ENCODE results near the gene AGR3.
A peak's percentile ranks its signal among the peaks of the same experiment; 100 is the strongest.

Gene AGR3

GRCh38 chr7:16815001-16815400 is 66.8 kb downstream of the AGR3 start:
- no peaks in the 10 kb centered on the region for H3K9me3 ChIP-seq (ENCODE audit: severe bottlenecking)
- H3K36me3 ChIP-seq (ENCODE audit: low read depth) = no peaks in the 10 kb centered on the region
- ATAC-seq (ENCODE audit: low read depth) = no peak
- no peak overlapping the region for H3K27ac ChIP-seq (ENCODE audit: poor library complexity, severe bottlenecking)
- TF ChIP-seq CTCF (IDR thresholded peaks at IDR 0.05; ENCODE audit: poor library complexity, severe bottlenecking) = no peak
- no peaks in the 10 kb centered on the region for H3K27me3 ChIP-seq (ENCODE audit: insufficient read depth, poor library complexity, severe bottlenecking)
- no peak for DNase-seq (ENCODE audit: low spot score)
- peaks cover 31% of the 10 kb centered on the region for H3K4me1 ChIP-seq (ENCODE audit: insufficient read depth, poor library complexity, severe bottlenecking)
- no peak overlapping the region for H3K4me3 ChIP-seq (ENCODE audit: severe bottlenecking)

GRCh38 chr7:16813232-16813616 is 68.6 kb downstream of the AGR3 start:
- H3K4me1 ChIP-seq (ENCODE audit: insufficient read depth, poor library complexity, severe bottlenecking) = peaks cover 30% of the 10 kb centered on the region
- no peaks in the 10 kb centered on the region for H3K36me3 ChIP-seq (ENCODE audit: low read depth)
- TF ChIP-seq CTCF (IDR thresholded peaks at IDR 0.05; ENCODE audit: poor library complexity, severe bottlenecking) = no peak
- no peaks in the 10 kb centered on the region for H3K9me3 ChIP-seq (ENCODE audit: severe bottlenecking)
- ATAC-seq (ENCODE audit: low read depth) (no peak), DNase-seq (ENCODE audit: low spot score) (no peak)
- no peak overlapping the region for H3K27ac ChIP-seq (ENCODE audit: poor library complexity, severe bottlenecking)
- H3K27me3 ChIP-seq (ENCODE audit: insufficient read depth, poor library complexity, severe bottlenecking) = no peaks in the 10 kb centered on the region
- H3K4me3 ChIP-seq (ENCODE audit: severe bottlenecking) = no peak overlapping the region

- DNase-seq (ENCODE audit: low spot score) = no peak
- peaks cover 25% of the 10 kb centered on the region for H3K4me1 ChIP-seq (ENCODE audit: insufficient read depth, poor library complexity, severe bottlenecking)
- H3K27me3 ChIP-seq (ENCODE audit: insufficient read depth, poor library complexity, severe bottlenecking) = no peaks in the 10 kb centered on the region
- no peak overlapping the region for H3K4me3 ChIP-seq (ENCODE audit: severe bottlenecking)
- no peak for ATAC-seq (ENCODE audit: low read depth)
- no peaks in the 10 kb centered on the region for H3K36me3 ChIP-seq (ENCODE audit: low read depth)
- no peaks in the 10 kb centered on the region for H3K9me3 ChIP-seq (ENCODE audit: severe bottlenecking)
- no peak overlapping the region for H3K27ac ChIP-seq (ENCODE audit: poor library complexity, severe bottlenecking)
- no peak for TF ChIP-seq CTCF (IDR thresholded peaks at IDR 0.05; ENCODE audit: poor library complexity, severe bottlenecking)
Measured at GRCh38 chr7:16812542-16813231, 69.1 kb downstream of the AGR3 start.

GRCh38 chr7:16811551-16811950 is 70.2 kb downstream of the AGR3 start:
- peak; percentile 82 for ATAC-seq (ENCODE audit: low read depth)
- no peaks in the 10 kb centered on the region for H3K36me3 ChIP-seq (ENCODE audit: low read depth)
- no peaks in the 10 kb centered on the region for H3K9me3 ChIP-seq (ENCODE audit: severe bottlenecking)
- H3K27me3 ChIP-seq (ENCODE audit: insufficient read depth, poor library complexity, severe bottlenecking) = no peaks in the 10 kb centered on the region
- H3K4me1 ChIP-seq (ENCODE audit: insufficient read depth, poor library complexity, severe bottlenecking) = peaks cover 18% of the 10 kb centered on the region
- H3K4me3 ChIP-seq (ENCODE audit: severe bottlenecking) = no peak overlapping the region
- no peak for TF ChIP-seq CTCF (IDR thresholded peaks at IDR 0.05; ENCODE audit: poor library complexity, severe bottlenecking)
- DNase-seq (ENCODE audit: low spot score) = no peak
- H3K27ac ChIP-seq (ENCODE audit: poor library complexity, severe bottlenecking) = peak overlapping the region; percentile 12

GRCh38 chr7:16810573-16810972 is 71.2 kb downstream of the AGR3 start:
- H3K4me1 ChIP-seq (ENCODE audit: insufficient read depth, poor library complexity, severe bottlenecking) = peaks cover 24% of the 10 kb centered on the region
- no peaks in the 10 kb centered on the region for H3K9me3 ChIP-seq (ENCODE audit: severe bottlenecking)
- ATAC-seq (ENCODE audit: low read depth) (no peak), DNase-seq (ENCODE audit: low spot score) (no peak)
- TF ChIP-seq CTCF (IDR thresholded peaks at IDR 0.05; ENCODE audit: poor library complexity, severe bottlenecking) = no peak
- no peaks in the 10 kb centered on the region for H3K27me3 ChIP-seq (ENCODE audit: insufficient read depth, poor library complexity, severe bottlenecking)
- no peaks in the 10 kb centered on the region for H3K36me3 ChIP-seq (ENCODE audit: low read depth)
- H3K27ac ChIP-seq (ENCODE audit: poor library complexity, severe bottlenecking) = no peak overlapping the region
- H3K4me3 ChIP-seq (ENCODE audit: severe bottlenecking) = no peak overlapping the region

Measured in RWPE2 (cell line).